HepG2 (cell line): ENCODE data around the gene ENO1. TPM values are rescaled to one million over a fixed set of nuclear protein-coding genes. Genes with fewer than 3 reads are reported as not detected.

ENCODE experiments used
- AGO2 ChIP-seq: fragments of 200-400 bp; formaldehyde crosslinking; optimal IDR thresholded peaks from 2 replicates; pipeline ENCODE3; 2017; ENCODE audit warnings: mild to moderate bottlenecking, low read depth, low read length, moderate library complexity
- CBX1 ChIP-seq: IDR thresholded peaks from one replicate; pipeline ENCODE4 v1.6.1; 2016; ENCODE audit warnings: antibody characterized with exemption, low read depth
- CCDC6 ChIP-seq: sonication (generic); formaldehyde crosslinking; IDR thresholded peaks from 2 replicates; pipeline ENCODE4 v1.8.1; 2022; ENCODE audit warnings: mild to moderate bottlenecking, missing genetic modification reagents, moderate library complexity
- ERF ChIP-seq: IDR thresholded peaks from 2 replicates; pipeline ENCODE4 v1.6.1; 2018; ENCODE audit warnings: missing biosample characterization, missing genetic modification reagents
- RFXAP ChIP-seq: sonication (generic); formaldehyde crosslinking; IDR thresholded peaks from 2 replicates; pipeline ENCODE4 v1.4.0; 2020; ENCODE audit warnings: missing genetic modification reagents, borderline replicate concordance
- ZNF564 ChIP-seq: sonication (generic); formaldehyde crosslinking; IDR thresholded peaks from 2 replicates; pipeline ENCODE4 v1.8.1; 2023; ENCODE audit warnings: mild to moderate bottlenecking, missing genetic modification reagents
- ZNF616 ChIP-seq: sonication (generic); formaldehyde crosslinking; IDR thresholded peaks from 2 replicates; pipeline ENCODE4 v1.5.0; 2020; ENCODE audit warnings: low read depth, mild to moderate bottlenecking, missing genetic modification reagents
- ZNF816 ChIP-seq: sonication (generic); formaldehyde crosslinking; IDR thresholded peaks from 2 replicates; pipeline ENCODE4 v1.8.0; 2022; ENCODE audit warnings: missing genetic modification reagents, mild to moderate bottlenecking, borderline replicate concordance
- polyA plus RNA-seq, 8 experiments: library from polyadenylated mRNA; depleted of rRNA in 3 of 8; stranded (reverse) in 7 of 8; unstranded in 1 of 8; fragments of >200 nt; fragmentation: Illumina TruSeq in 4 of 8; extraction: Trizol in 4 of 8; gene quantifications; 2 replicates each; pipeline versions ENCODE4 v1.2.1 to v1.2.3, GENCODE V29; 2011 to 2016; ENCODE audit warnings: low read depth in 4 of 8, missing spikeins in 1 of 8, mixed read lengths in 1 of 8; ENCODE audit not compliant: insufficient read depth in 1 of 8
- total RNA-seq, 5 experiments: library from RNA; depleted of rRNA; stranded (reverse); fragments of >200 nt; fragmentation: Illumina TruSeq; extraction: Trizol; gene quantifications; 2 replicates each; pipeline ENCODE4 v1.2.3, GENCODE V29; 2016; ENCODE audit warnings: low read depth in 1 of 5
- TF ChIP-seq, protein P1 (sequence below): sonication (generic); formaldehyde crosslinking; IDR thresholded peaks from 2 replicates; pipeline ENCODE4 v1.4.0; 2020; ENCODE audit warnings: missing genetic modification reagents, borderline replicate concordance
- TF ChIP-seq, protein P2 (sequence below): sonication (generic); formaldehyde crosslinking; IDR thresholded peaks from 2 replicates; pipeline ENCODE4 v1.9.0; 2021; ENCODE audit warnings: missing genetic modification reagents, borderline replicate concordance
- TF ChIP-seq, protein P3 (sequence below): sonication (generic); formaldehyde crosslinking; IDR thresholded peaks from 2 replicates; pipeline ENCODE4 v1.4.0; 2020; ENCODE audit warnings: missing genetic modification reagents, borderline replicate concordance
- TF ChIP-seq, protein P4 (sequence below): sonication (generic); formaldehyde crosslinking; IDR thresholded peaks from 2 replicates; pipeline ENCODE4 v1.4.0; 2020; ENCODE audit warnings: missing genetic modification reagents

Gene ENO1
- total and polyA plus RNA-seq, 2 of the 13 experiments (the other 11 are each of a cell fraction or from before 2014, with no cell fraction given) = 1,559 to 3,103 TPM

DNA sequence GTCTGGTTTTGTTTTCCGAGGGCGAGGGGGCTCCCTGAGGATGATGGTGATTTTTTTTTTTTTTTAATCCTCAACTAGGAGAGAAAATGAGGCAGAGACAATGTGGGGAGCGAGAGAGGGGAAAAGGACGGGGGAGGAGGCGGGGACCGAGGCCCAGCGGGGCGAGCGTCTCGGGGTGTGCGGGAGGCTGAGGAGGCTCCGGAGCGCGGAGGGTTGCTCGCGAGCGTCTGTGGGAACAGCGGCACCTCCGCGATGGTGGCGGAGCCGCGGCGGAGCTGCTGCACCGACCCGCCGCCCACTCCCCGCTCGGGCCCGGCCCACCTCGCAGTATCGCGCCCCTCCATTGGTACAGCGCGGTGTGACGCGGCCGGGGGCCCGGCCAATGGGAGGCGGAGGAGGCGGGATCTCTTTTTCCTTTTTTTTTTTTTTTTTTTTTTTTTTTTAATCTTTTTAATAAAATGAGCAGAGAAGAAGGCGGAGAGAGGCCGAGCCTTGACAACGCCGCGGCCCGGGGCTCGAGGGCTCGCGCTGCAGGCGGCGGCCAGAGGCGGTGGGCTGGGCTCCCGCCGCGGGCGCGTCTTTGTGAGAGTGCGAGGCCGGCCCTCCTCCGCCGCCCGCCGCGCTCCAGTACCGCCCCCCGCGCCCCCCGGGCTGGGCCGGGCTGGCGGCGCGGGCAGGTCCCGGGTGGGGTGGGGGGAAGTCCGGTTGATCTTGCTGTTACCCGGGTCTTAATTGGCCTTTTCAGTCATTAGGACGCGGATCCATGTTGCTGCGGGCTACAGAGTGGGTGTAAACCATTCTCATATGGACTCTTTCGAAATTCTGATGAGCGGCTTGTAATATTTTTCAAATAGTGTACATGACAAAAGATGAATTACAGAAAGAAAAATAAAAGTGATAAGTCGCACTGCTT, 60.8 kb downstream of the ENO1 start, which contains the start of gene RERE (continued):
- TF ChIP-seq, protein P1, sequence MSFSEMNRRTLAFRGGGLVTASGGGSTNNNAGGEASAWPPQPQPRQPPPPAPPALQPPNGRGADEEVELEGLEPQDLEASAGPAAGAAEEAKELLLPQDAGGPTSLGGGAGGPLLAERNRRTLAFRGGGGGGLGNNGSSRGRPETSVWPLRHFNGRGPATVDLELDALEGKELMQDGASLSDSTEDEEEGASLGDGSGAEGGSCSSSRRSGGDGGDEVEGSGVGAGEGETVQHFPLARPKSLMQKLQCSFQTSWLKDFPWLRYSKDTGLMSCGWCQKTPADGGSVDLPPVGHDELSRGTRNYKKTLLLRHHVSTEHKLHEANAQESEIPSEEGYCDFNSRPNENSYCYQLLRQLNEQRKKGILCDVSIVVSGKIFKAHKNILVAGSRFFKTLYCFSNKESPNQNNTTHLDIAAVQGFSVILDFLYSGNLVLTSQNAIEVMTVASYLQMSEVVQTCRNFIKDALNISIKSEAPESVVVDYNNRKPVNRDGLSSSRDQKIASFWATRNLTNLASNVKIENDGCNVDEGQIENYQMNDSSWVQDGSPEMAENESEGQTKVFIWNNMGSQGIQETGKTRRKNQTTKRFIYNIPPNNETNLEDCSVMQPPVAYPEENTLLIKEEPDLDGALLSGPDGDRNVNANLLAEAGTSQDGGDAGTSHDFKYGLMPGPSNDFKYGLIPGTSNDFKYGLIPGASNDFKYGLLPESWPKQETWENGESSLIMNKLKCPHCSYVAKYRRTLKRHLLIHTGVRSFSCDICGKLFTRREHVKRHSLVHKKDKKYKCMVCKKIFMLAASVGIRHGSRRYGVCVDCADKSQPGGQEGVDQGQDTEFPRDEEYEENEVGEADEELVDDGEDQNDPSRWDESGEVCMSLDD (CRISPR knock-in tag) = no peak
- TF ChIP-seq ERF (CRISPR knock-in tag) (peak; percentile 62; the same call in 1 of the 2 replicates), CBX1 (peak; percentile 65), ZNF816 (peak; percentile 29; the same call in 1 of the 2 replicates), ZNF564 (CRISPR knock-in tag) (0 out of 2 replicates have a peak, but pooled peaks have one; percentile 72), CCDC6 (CRISPR knock-in tag) (0 out of 2 replicates have a peak, but pooled peaks have one; percentile 84), RFXAP (CRISPR knock-in tag) (peak; percentile 26; the same call in 1 of the 2 replicates), AGO2 (peak; percentile 11), ZNF616 (CRISPR knock-in tag) (0 out of 2 replicates have a peak, but pooled peaks have one; percentile 55)
- TF ChIP-seq, protein P2, sequence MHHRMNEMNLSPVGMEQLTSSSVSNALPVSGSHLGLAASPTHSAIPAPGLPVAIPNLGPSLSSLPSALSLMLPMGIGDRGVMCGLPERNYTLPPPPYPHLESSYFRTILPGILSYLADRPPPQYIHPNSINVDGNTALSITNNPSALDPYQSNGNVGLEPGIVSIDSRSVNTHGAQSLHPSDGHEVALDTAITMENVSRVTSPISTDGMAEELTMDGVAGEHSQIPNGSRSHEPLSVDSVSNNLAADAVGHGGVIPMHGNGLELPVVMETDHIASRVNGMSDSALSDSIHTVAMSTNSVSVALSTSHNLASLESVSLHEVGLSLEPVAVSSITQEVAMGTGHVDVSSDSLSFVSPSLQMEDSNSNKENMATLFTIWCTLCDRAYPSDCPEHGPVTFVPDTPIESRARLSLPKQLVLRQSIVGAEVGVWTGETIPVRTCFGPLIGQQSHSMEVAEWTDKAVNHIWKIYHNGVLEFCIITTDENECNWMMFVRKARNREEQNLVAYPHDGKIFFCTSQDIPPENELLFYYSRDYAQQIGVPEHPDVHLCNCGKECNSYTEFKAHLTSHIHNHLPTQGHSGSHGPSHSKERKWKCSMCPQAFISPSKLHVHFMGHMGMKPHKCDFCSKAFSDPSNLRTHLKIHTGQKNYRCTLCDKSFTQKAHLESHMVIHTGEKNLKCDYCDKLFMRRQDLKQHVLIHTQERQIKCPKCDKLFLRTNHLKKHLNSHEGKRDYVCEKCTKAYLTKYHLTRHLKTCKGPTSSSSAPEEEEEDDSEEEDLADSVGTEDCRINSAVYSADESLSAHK (CRISPR knock-in tag) = no peak
- TF ChIP-seq, protein P3, sequence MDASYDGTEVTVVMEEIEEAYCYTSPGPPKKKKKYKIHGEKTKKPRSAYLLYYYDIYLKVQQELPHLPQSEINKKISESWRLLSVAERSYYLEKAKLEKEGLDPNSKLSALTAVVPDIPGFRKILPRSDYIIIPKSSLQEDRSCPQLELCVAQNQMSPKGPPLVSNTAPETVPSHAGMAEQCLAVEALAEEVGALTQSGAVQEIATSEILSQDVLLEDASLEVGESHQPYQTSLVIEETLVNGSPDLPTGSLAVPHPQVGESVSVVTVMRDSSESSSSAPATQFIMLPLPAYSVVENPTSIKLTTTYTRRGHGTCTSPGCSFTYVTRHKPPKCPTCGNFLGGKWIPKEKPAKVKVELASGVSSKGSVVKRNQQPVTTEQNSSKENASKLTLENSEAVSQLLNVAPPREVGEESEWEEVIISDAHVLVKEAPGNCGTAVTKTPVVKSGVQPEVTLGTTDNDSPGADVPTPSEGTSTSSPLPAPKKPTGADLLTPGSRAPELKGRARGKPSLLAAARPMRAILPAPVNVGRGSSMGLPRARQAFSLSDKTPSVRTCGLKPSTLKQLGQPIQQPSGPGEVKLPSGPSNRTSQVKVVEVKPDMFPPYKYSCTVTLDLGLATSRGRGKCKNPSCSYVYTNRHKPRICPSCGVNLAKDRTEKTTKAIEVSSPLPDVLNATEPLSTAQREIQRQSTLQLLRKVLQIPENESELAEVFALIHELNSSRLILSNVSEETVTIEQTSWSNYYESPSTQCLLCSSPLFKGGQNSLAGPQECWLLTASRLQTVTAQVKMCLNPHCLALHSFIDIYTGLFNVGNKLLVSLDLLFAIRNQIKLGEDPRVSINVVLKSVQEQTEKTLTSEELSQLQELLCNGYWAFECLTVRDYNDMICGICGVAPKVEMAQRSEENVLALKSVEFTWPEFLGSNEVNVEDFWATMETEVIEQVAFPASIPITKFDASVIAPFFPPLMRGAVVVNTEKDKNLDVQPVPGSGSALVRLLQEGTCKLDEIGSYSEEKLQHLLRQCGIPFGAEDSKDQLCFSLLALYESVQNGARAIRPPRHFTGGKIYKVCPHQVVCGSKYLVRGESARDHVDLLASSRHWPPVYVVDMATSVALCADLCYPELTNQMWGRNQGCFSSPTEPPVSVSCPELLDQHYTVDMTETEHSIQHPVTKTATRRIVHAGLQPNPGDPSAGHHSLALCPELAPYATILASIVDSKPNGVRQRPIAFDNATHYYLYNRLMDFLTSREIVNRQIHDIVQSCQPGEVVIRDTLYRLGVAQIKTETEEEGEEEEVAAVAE (CRISPR knock-in tag) = peak; percentile 99
- TF ChIP-seq, protein P4, sequence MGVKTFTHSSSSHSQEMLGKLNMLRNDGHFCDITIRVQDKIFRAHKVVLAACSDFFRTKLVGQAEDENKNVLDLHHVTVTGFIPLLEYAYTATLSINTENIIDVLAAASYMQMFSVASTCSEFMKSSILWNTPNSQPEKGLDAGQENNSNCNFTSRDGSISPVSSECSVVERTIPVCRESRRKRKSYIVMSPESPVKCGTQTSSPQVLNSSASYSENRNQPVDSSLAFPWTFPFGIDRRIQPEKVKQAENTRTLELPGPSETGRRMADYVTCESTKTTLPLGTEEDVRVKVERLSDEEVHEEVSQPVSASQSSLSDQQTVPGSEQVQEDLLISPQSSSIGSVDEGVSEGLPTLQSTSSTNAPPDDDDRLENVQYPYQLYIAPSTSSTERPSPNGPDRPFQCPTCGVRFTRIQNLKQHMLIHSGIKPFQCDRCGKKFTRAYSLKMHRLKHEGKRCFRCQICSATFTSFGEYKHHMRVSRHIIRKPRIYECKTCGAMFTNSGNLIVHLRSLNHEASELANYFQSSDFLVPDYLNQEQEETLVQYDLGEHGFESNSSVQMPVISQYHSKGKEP (CRISPR knock-in tag) = no peak
